Measurements from ENCODE around the gene ZNF724. TPM values are rescaled to one million over a fixed set of nuclear protein-coding genes. Genes with fewer than 3 reads are reported as not detected.

The ZNF724 gene
- total RNA-seq, 1 donor from 2014 or later = 6.1 TPM

DNA sequence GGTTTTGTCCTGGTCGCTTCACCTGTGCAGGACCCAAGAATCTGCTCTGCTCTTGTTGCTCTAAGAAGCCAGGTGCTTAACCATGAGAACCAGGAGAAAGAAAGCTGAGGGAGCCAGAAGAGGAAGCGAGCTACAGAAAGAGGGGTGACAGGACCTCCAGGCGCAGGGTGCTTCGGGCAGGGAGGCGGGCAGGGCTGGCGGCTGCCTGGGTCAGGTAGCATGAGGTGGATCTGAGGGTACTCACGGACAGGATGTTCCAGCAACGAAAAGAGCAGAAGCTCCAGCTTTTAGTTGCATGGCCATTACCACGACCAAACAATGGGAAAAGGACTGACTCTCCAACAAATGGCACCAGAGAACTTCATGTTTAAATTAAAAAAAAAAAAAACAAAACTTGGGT lies 59.9 kb downstream of the ZNF724 start:
- H4K20me1 ChIP-seq (ENCODE audit: insufficient read depth, low read length) = no peaks in the 10 kb centered on the region
- Mint-ChIP-seq H3K27ac (ENCODE audit: unreplicated experiment) (no peak overlapping the region), H3K36me3 (ENCODE audit: low read depth, unreplicated experiment) (no peaks in the 10 kb centered on the region), H3K9me3 (ENCODE audit: unreplicated experiment) (peaks cover 18% of the 10 kb centered on the region), H3K4me3 (ENCODE audit: unreplicated experiment) (no peak overlapping the region), H3K27me3 (ENCODE audit: low read depth, unreplicated experiment) (no peaks in the 10 kb centered on the region), H3K4me1 (ENCODE audit: low read depth, unreplicated experiment) (no peaks in the 10 kb centered on the region)
- H2AFZ ChIP-seq (ENCODE audit: low read depth, low read length) = no peak overlapping the region
- no peak overlapping the region for H3K27ac ChIP-seq (ENCODE audit: low read depth, low read length)
- no peaks in the 10 kb centered on the region for H3K27me3 ChIP-seq (ENCODE audit: insufficient read depth, low read length)
- no peak overlapping the region for H3K4me3 ChIP-seq (ENCODE audit: insufficient read depth, low read depth, low read length)
- no peak overlapping the region for H3K9ac ChIP-seq (ENCODE audit: low read length)
- TF ChIP-seq EZH2 (IDR thresholded peaks at IDR 0.05; ENCODE audit: insufficient read depth, low read length) = no peak
- TF ChIP-seq, protein P1, sequence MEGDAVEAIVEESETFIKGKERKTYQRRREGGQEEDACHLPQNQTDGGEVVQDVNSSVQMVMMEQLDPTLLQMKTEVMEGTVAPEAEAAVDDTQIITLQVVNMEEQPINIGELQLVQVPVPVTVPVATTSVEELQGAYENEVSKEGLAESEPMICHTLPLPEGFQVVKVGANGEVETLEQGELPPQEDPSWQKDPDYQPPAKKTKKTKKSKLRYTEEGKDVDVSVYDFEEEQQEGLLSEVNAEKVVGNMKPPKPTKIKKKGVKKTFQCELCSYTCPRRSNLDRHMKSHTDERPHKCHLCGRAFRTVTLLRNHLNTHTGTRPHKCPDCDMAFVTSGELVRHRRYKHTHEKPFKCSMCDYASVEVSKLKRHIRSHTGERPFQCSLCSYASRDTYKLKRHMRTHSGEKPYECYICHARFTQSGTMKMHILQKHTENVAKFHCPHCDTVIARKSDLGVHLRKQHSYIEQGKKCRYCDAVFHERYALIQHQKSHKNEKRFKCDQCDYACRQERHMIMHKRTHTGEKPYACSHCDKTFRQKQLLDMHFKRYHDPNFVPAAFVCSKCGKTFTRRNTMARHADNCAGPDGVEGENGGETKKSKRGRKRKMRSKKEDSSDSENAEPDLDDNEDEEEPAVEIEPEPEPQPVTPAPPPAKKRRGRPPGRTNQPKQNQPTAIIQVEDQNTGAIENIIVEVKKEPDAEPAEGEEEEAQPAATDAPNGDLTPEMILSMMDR (IDR thresholded peaks at IDR 0.05; ENCODE audit: insufficient read depth, low read depth, low read length) = no peak
- FAIRE-seq (no peak), DNase-seq (ENCODE audit: low read depth) (no peak)
- H3K36me3 ChIP-seq (ENCODE audit: insufficient read depth, low read length) = no peaks in the 10 kb centered on the region
- H3K4me2 ChIP-seq (ENCODE audit: low read length) = no peak overlapping the region
- no peaks in the 10 kb centered on the region for H3K79me2 ChIP-seq (ENCODE audit: insufficient read depth, low read length)
- peaks cover 7% of the 10 kb centered on the region for H3K9me3 ChIP-seq (ENCODE audit: insufficient read depth, low read depth, low read length)
- H3K4me1 ChIP-seq (ENCODE audit: insufficient read depth, low read length) = no peaks in the 10 kb centered on the region

DNA sequence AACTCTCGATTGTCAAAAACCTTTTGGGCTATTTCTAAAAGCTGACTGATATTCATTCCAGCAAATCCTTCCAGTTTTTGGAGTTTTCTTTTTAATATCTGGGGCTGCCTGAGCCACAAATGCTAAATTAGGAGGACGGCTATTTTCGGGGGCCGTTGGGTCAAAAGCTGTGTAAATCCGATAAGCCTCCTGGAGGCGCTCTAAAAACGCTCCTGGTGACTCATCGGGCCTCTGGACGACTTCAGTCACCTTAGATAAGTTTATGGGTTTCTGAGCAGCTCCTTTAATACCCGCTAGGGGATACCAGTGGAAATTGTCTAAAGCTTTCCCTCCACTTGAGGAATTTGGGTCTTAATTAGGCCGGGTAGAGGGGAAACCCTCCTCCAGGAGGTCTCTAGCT lies 66.9 kb downstream of the ZNF724 start:
- TF ChIP-seq, protein P1 (IDR thresholded peaks at IDR 0.05; ENCODE audit: insufficient read depth, low read depth, low read length) = no peak
- TF ChIP-seq EZH2 (IDR thresholded peaks at IDR 0.05; ENCODE audit: insufficient read depth, low read length) = no peak
- FAIRE-seq = no peak
- no peak overlapping the region for H3K9ac ChIP-seq (ENCODE audit: low read length)
- no peaks in the 10 kb centered on the region for H3K27me3 ChIP-seq (ENCODE audit: insufficient read depth, low read length)
- no peak overlapping the region for H3K4me3 ChIP-seq (ENCODE audit: insufficient read depth, low read depth, low read length)
- H3K4me1 ChIP-seq (ENCODE audit: insufficient read depth, low read length) = no peaks in the 10 kb centered on the region
- no peak overlapping the region for H3K4me2 ChIP-seq (ENCODE audit: low read length)
- Mint-ChIP-seq H3K27me3 (ENCODE audit: low read depth, unreplicated experiment) (no peaks in the 10 kb centered on the region), H3K4me1 (ENCODE audit: low read depth, unreplicated experiment) (no peaks in the 10 kb centered on the region), H3K27ac (ENCODE audit: unreplicated experiment) (no peak overlapping the region), H3K36me3 (ENCODE audit: low read depth, unreplicated experiment) (no peaks in the 10 kb centered on the region), H3K9me3 (ENCODE audit: unreplicated experiment) (peaks cover 26% of the 10 kb centered on the region), H3K4me3 (ENCODE audit: unreplicated experiment) (no peak overlapping the region)
- H3K36me3 ChIP-seq (ENCODE audit: insufficient read depth, low read length) = no peaks in the 10 kb centered on the region
- no peak overlapping the region for H2AFZ ChIP-seq (ENCODE audit: low read depth, low read length)
- H3K79me2 ChIP-seq (ENCODE audit: insufficient read depth, low read length) = no peaks in the 10 kb centered on the region
- no peak for DNase-seq (ENCODE audit: low read depth)
- no peak overlapping the region for H3K27ac ChIP-seq (ENCODE audit: low read depth, low read length)
- no peaks in the 10 kb centered on the region for H4K20me1 ChIP-seq (ENCODE audit: insufficient read depth, low read length)
- H3K9me3 ChIP-seq (ENCODE audit: insufficient read depth, low read depth, low read length) = peaks cover 6% of the 10 kb centered on the region

Other genes starting within 250 kb of the ZNF724 start
- gene ZNF728, start 247.2 kb downstream of the ZNF724 start, total RNA-seq = not detected in 2 replicates
- 2.0 and 2.8 TPM in 2 replicates for gene ZNF730, start 133.4 kb downstream of the ZNF724 start, total RNA-seq
- gene ZNF91, start 145.1 kb upstream of the ZNF724 start, total RNA-seq = 44.8 and 52.4 TPM in 2 replicates

Measured in astrocyte (in vitro differentiated cells and primary cell).